Measurements from ENCODE around the gene EPDR1.
"Not testable (repeated sequence)": the region's sequence is repeated elsewhere in the genome, so short reads cannot be mapped to it uniquely, and the experiment has no call there.

Gene EPDR1

GRCh38 chr7:37930226-37930948 lies 9.9 kb downstream of the EPDR1 start:
- DNase-seq: no peak

- DNase-seq: no peak
Measured at GRCh38 chr7:37932543-37932942, 12.1 kb downstream of the EPDR1 start.

- DNase-seq: no peak
Measured at GRCh38 chr7:37933018-37933566, 12.7 kb downstream of the EPDR1 start.

GRCh38 chr7:37942934-37943610 lies 22.6 kb downstream of the EPDR1 start:
- no peak for DNase-seq

- no peak for DNase-seq
Measured at GRCh38 chr7:37943905-37944736, 23.7 kb downstream of the EPDR1 start.

GRCh38 chr7:37944737-37945054 lies 24.3 kb downstream of the EPDR1 start:
- no peak for DNase-seq

GRCh38 chr7:37945336-37945735 lies 24.9 kb downstream of the EPDR1 start:
- no peak for DNase-seq

GRCh38 chr7:37947138-37947940 lies 26.9 kb downstream of the EPDR1 start:
- no peak for DNase-seq

- no peak for DNase-seq
Measured at GRCh38 chr7:37947941-37948210, 27.4 kb downstream of the EPDR1 start.

GRCh38 chr7:37952240-37952639 lies 31.8 kb downstream of the EPDR1 start:
- no peak for DNase-seq

GRCh38 chr7:37954217-37954616 lies 33.8 kb downstream of the EPDR1 start:
- DNase-seq: not testable (repeated sequence)

- no peak for DNase-seq
Measured at GRCh38 chr7:37956791-37957190, 36.4 kb downstream of the EPDR1 start.

- DNase-seq: no peak
Measured at GRCh38 chr7:37957221-37957970, 37.0 kb downstream of the EPDR1 start.

- no peak for DNase-seq
Measured at GRCh38 chr7:37960483-37960882, 40.0 kb downstream of the EPDR1 start.

- DNase-seq: no peak
Measured at GRCh38 chr7:37961251-37961650, 40.8 kb downstream of the EPDR1 start.

- no peak for DNase-seq
Measured at GRCh38 chr7:37964196-37964595, 43.8 kb downstream of the EPDR1 start.

GRCh38 chr7:37970211-37970610 lies 49.8 kb downstream of the EPDR1 start:
- DNase-seq: no peak

- DNase-seq: no peak
Measured at GRCh38 chr7:37971491-37971890, 51.1 kb downstream of the EPDR1 start.

- DNase-seq: no peak
Measured at GRCh38 chr7:37973915-37974314, 53.5 kb downstream of the EPDR1 start.

GRCh38 chr7:37974711-37975110 lies 54.3 kb downstream of the EPDR1 start:
- DNase-seq: no peak

GRCh38 chr7:37977243-37977642 lies 56.8 kb downstream of the EPDR1 start:
- no peak for DNase-seq

GRCh38 chr7:37981664-37982063 lies 61.2 kb downstream of the EPDR1 start:
- DNase-seq: no peak

All from activated gamma-delta T cell treated with Interleukin-2 at 50 U/mL for 16 hours (primary cell).